Measurements from ENCODE around the gene MCC. TPM values are rescaled to one million over a fixed set of nuclear protein-coding genes. Genes with fewer than 3 reads are reported as not detected.

MCC gene
- total RNA-seq, 1 donor from 2014 or later, result 26.9 TPM

GRCh38 chr5:113364466-113364865, 123.8 kb downstream of the MCC start:
- Histone ChIP-seq H3K36me3 (ENCODE audit: insufficient read depth, low read length) (no peaks in the 10 kb centered on the region), H3K79me2 (ENCODE audit: insufficient read depth, low read length) (no peaks in the 10 kb centered on the region), H3K27ac (ENCODE audit: low read depth, low read length) (no peak overlapping the region), H3K9ac (ENCODE audit: low read length) (no peak overlapping the region), H3K4me1 (ENCODE audit: insufficient read depth, low read length) (peaks cover 4% of the 10 kb centered on the region), H3K27me3 (ENCODE audit: insufficient read depth, low read length) (no peaks in the 10 kb centered on the region), H3K4me3 (ENCODE audit: insufficient read depth, low read depth, low read length) (no peak overlapping the region), H3K9me3 (ENCODE audit: insufficient read depth, low read depth, low read length) (peaks cover 8% of the 10 kb centered on the region), H4K20me1 (ENCODE audit: insufficient read depth, low read length) (no peaks in the 10 kb centered on the region), H3K4me2 (ENCODE audit: low read length) (no peak overlapping the region), H2AFZ (ENCODE audit: low read depth, low read length) (no peak overlapping the region)
- H3K27ac Mint-ChIP-seq (ENCODE audit: unreplicated experiment), result no peak overlapping the region
- TF ChIP-seq EZH2 (IDR thresholded peaks at IDR 0.05; ENCODE audit: insufficient read depth, low read length), result no peak
- TF ChIP-seq CTCF (IDR thresholded peaks at IDR 0.05; ENCODE audit: insufficient read depth, low read depth, low read length), result no peak
- H3K4me3 Mint-ChIP-seq (ENCODE audit: unreplicated experiment), result no peak overlapping the region
- H3K4me1 Mint-ChIP-seq (ENCODE audit: low read depth, unreplicated experiment), result no peaks in the 10 kb centered on the region
- peaks cover 14% of the 10 kb centered on the region for H3K36me3 Mint-ChIP-seq (ENCODE audit: low read depth, unreplicated experiment)
- peaks cover 18% of the 10 kb centered on the region for H3K9me3 Mint-ChIP-seq (ENCODE audit: unreplicated experiment)
- DNase-seq (ENCODE audit: low read depth) (no peak), FAIRE-seq (no peak)
- no peaks in the 10 kb centered on the region for H3K27me3 Mint-ChIP-seq (ENCODE audit: low read depth, unreplicated experiment)

GRCh38 chr5:113361701-113362100, 126.6 kb downstream of the MCC start:
- peaks cover 8% of the 10 kb centered on the region for H3K9me3 ChIP-seq (ENCODE audit: insufficient read depth, low read depth, low read length)
- no peak overlapping the region for H2AFZ ChIP-seq (ENCODE audit: low read depth, low read length)
- no peak overlapping the region for H3K4me2 ChIP-seq (ENCODE audit: low read length)
- no peaks in the 10 kb centered on the region for H3K36me3 ChIP-seq (ENCODE audit: insufficient read depth, low read length)
- H3K4me1 Mint-ChIP-seq (ENCODE audit: low read depth, unreplicated experiment), result peaks cover 3% of the 10 kb centered on the region
- H3K79me2 ChIP-seq (ENCODE audit: insufficient read depth, low read length), result no peaks in the 10 kb centered on the region
- H3K27ac Mint-ChIP-seq (ENCODE audit: unreplicated experiment), result no peak overlapping the region
- H3K27me3 ChIP-seq (ENCODE audit: insufficient read depth, low read length), result no peaks in the 10 kb centered on the region
- peaks cover 13% of the 10 kb centered on the region for H3K4me1 ChIP-seq (ENCODE audit: insufficient read depth, low read length)
- DNase-seq (ENCODE audit: low read depth) (no peak), FAIRE-seq (no peak)
- H3K4me3 ChIP-seq (ENCODE audit: insufficient read depth, low read depth, low read length), result no peak overlapping the region
- H3K9ac ChIP-seq (ENCODE audit: low read length), result no peak overlapping the region
- H3K9me3 Mint-ChIP-seq (ENCODE audit: unreplicated experiment), result peaks cover 18% of the 10 kb centered on the region
- no peaks in the 10 kb centered on the region for H3K27me3 Mint-ChIP-seq (ENCODE audit: low read depth, unreplicated experiment)
- H3K36me3 Mint-ChIP-seq (ENCODE audit: low read depth, unreplicated experiment), result peaks cover 14% of the 10 kb centered on the region
- no peak overlapping the region for H3K27ac ChIP-seq (ENCODE audit: low read depth, low read length)
- TF ChIP-seq EZH2 (IDR thresholded peaks at IDR 0.05; ENCODE audit: insufficient read depth, low read length), result no peak
- no peak for TF ChIP-seq CTCF (IDR thresholded peaks at IDR 0.05; ENCODE audit: insufficient read depth, low read depth, low read length)
- no peak overlapping the region for H3K4me3 Mint-ChIP-seq (ENCODE audit: unreplicated experiment)
- no peaks in the 10 kb centered on the region for H4K20me1 ChIP-seq (ENCODE audit: insufficient read depth, low read length)

- FAIRE-seq (no peak), DNase-seq (ENCODE audit: low read depth) (peak; percentile 59)
- Mint-ChIP-seq H3K4me3 (ENCODE audit: unreplicated experiment) (no peak overlapping the region), H3K4me1 (ENCODE audit: low read depth, unreplicated experiment) (peaks cover 3% of the 10 kb centered on the region), H3K27me3 (ENCODE audit: low read depth, unreplicated experiment) (no peaks in the 10 kb centered on the region), H3K27ac (ENCODE audit: unreplicated experiment) (peak overlapping the region; percentile 13), H3K9me3 (ENCODE audit: unreplicated experiment) (peaks cover 9% of the 10 kb centered on the region), H3K36me3 (ENCODE audit: low read depth, unreplicated experiment) (peaks cover 7% of the 10 kb centered on the region)
- H3K9ac ChIP-seq (ENCODE audit: low read length), result no peak overlapping the region
- H3K79me2 ChIP-seq (ENCODE audit: insufficient read depth, low read length), result no peaks in the 10 kb centered on the region
- no peak for TF ChIP-seq CTCF (IDR thresholded peaks at IDR 0.05; ENCODE audit: insufficient read depth, low read depth, low read length)
- TF ChIP-seq EZH2 (IDR thresholded peaks at IDR 0.05; ENCODE audit: insufficient read depth, low read length), result no peak
- no peaks in the 10 kb centered on the region for H4K20me1 ChIP-seq (ENCODE audit: insufficient read depth, low read length)
- H3K36me3 ChIP-seq (ENCODE audit: insufficient read depth, low read length), result no peaks in the 10 kb centered on the region
- H2AFZ ChIP-seq (ENCODE audit: low read depth, low read length), result no peak overlapping the region
- no peak overlapping the region for H3K27ac ChIP-seq (ENCODE audit: low read depth, low read length)
- H3K4me1 ChIP-seq (ENCODE audit: insufficient read depth, low read length), result peaks cover 13% of the 10 kb centered on the region
- H3K27me3 ChIP-seq (ENCODE audit: insufficient read depth, low read length), result no peaks in the 10 kb centered on the region
- H3K4me3 ChIP-seq (ENCODE audit: insufficient read depth, low read depth, low read length), result no peak overlapping the region
- H3K9me3 ChIP-seq (ENCODE audit: insufficient read depth, low read depth, low read length), result peaks cover 3% of the 10 kb centered on the region
- peak overlapping the region; percentile 33 for H3K4me2 ChIP-seq (ENCODE audit: low read length)
Measured at GRCh38 chr5:113359419-113359818, 128.8 kb downstream of the MCC start.
